Activated naive CD4-positive, alpha-beta T cell (primary cell): ENCODE measurements around the gene REG1B.
"Not testable (repeated sequence)": the region's sequence is repeated elsewhere in the genome, so short reads cannot be mapped to it uniquely, and the experiment has no call there.

Experiments
- DNase-seq, 4 experiments: peaks; one replicate each; lab custom pipeline; 2025; lab: John Stamatoyannopoulos, UW

Gene REG1B

DNA sequence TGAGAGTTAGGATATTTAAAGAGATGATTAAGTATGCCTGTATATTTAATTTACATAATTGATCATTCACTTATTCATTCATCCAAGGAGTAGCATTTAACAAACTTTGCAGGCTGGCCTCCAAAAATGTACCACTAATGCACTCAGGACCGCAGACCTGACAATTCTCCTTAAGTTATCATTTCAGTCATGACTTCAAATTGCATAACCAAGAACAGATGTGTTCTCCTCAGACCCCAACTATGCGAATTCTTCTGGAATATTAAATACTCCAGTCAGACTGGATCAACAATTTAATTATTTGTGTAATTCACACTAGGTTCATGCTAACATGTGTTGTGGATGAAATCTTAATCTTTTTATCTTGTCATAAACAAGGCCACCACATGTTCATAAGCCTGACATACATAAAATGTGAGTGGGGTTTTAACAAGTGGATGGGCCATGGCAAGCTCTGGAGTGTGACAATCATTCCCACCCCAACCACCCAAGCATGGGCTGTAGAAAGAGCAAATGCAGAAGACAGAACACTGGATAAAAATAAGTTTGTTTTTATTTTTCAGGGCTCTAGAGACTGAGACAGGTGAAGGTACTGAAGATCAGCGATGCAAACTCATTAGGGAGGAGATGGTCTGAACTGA, 3.2 kb downstream of the REG1B start:
- no peak for DNase-seq

DNA sequence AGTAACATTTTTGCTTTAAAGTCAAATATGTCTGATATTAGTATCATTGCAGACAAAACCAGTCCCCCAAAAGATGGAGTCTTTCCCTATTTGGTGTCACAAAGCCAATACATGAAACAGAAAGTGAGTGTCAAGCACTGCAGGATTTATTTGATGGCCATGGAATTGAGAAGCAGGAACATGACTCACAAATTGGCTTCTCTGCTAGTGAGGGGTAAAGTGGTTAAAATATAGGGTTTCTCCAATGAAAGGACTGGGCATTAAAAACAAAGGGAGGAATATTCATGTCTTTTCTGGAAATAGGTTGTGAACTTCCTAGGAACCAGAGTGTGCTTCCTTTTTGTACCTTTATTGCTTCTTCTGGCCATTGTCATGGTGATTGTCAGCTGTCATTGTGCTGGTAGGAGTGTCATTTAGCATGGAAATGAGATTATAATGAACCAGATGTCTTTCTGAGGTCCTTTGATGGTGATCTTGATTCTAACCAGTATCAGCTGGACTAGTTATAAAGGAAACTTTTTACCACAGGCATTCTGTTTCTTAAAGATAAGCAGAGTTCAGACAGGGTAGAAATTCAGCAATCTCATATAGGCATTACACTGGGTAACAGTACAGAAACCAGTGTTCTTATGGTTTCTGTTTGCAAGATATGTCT, 4.1 kb downstream of the REG1B start:
- no peak for DNase-seq

DNA sequence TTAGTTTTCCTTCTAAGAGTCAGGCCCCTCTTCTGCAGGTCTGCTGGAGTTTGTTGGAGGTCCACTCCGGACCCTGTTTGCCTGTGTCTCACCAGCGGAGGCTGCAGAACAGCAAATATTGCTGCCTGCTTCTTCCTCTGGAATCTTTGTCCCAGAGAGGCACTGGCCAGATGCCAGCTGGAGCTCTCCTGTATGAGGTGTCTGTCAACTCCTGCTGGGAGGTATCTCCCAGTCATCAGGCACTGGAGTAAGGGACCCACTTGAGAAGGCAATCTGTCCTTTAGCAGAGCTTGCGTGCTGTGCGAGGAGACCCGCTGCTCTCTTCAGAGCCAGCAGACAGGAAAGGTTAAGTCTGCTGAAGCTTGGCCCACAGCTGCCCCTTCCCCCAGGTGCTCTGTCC, 4.8 kb downstream of the REG1B start:
- DNase-seq = no peak

DNA sequence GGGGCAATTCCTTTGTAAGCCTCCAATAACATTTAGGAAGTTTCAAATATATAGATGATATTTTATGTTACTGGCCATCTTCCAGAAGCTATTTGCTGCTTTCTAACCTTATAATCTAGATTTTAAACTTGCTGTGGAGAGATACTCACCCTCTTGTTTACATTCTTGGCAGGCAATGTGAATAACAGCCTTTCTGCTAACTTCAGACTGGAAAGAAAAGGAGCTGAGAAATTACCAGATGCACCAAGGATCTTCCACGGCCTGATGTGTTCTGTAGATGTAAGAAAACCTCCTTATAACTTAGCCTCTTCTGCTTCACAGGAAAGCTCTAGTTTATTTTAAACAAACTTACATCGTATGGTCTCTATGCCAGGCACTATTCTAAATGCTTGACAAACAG, 16.7 kb downstream of the REG1B start:
- DNase-seq = no peak

DNA sequence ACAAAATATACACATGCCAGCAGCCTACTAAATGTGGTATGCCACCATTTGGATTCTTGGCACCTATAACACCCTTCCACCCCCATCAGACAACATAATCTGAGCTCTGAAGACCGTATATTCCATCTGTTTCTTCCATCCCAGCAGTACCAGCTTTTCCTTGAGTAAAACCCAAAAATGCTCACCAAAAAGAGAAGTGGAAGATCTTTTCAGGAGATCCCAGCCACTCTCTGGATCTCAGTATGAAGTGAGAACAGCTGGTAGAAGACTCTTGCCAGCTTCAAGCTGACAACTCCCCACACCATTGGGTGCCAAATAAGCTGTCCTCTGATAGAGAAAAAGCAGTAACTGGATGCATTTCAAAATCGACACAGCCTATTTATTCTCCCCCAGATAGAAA, 22.6 kb downstream of the REG1B start:
- DNase-seq = no peak

DNA sequence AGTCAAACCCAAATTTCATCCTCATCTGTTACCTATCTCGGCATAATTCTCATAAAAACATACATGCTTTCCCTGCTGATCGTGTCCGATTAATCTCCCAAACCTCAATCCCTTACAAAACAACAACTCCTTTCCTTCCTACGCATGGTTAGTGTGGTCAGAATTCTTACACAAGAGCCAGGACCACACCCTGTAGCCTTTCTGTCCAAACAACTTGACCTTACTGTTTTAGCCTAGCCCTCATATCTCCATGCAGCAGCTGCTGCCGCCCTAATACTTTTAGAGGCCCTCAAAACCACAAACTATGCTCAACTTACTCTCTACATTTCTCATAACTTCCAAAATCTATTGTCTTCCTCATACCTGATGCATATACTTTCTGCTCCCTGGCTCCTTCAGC, 33.0 kb downstream of the REG1B start:
- not testable (repeated sequence) for DNase-seq

DNA sequence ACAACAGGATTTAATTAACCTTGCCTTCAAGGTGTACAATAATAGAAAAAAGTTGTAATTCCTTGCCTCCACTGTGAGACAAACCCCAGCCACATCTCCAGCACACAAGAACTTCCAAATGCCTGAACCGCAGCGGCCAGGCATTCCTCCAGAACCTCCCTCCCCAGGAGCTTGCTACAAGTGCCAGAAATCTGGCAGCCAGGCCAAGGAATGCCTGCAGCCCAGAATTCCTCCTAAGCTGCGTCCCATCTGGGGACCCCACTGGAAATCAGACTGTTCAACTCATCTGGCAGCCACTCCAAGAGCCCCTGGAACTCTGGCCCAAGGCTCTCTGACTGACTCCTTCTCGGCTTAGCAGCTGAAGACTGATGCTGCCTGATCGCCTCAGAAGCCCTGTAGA, 34.3 kb downstream of the REG1B start:
- DNase-seq = not testable (repeated sequence)

DNA sequence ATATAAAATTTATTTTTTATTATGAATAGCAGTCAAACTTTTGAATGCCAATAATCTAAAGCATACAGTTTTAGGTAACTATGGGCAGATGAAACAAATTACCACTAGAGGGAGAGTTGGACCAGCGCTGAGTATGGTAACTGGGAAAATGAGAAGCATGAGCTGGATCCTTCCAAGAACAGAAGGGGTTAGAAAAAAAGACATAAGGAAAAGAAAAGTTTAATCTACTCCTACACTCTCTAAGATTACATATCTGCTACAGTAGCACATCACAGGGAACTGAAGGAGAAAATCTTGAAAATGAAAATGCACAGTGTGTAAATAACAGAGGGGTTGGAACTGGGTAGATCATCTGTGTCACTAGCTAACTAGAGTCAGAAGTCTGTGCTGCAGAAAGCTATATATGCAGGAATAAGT, 46.8 kb downstream of the REG1B start:
- no peak for DNase-seq

DNA sequence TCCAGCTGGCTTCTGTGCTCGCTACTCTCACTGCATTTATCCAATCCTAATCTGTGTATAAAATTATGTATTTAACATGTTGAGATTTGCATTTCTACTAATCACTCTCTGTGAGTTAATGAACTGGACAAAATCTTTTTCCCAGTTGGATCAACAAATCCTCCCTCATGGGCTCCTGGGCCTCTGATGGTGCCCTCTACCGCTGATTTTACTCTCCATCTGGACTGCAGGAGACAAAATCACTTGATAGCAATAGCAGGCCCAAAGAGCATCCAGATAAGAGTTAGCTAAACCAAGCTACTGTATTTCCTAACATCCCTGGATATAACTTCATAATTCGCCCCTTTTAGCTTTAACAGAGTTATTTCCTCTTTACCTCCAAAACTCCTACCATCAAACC, 47.8 kb downstream of the REG1B start:
- DNase-seq = no peak
